NOMO-1 treated with DMSO at 0.1 percent for 48 hours (cell line): Measurements from ENCODE around the gene TUBB4B.
"Not testable (repeated sequence)": the region's sequence is repeated elsewhere in the genome, so short reads cannot be mapped to it uniquely, and the experiment has no call there.

Source experiments
- DNase-seq: peaks from one replicate; lab custom pipeline; 2025; ENCODE audit not compliant: unreplicated experiment; lab: John Stamatoyannopoulos, UW

Gene TUBB4B

DNA sequence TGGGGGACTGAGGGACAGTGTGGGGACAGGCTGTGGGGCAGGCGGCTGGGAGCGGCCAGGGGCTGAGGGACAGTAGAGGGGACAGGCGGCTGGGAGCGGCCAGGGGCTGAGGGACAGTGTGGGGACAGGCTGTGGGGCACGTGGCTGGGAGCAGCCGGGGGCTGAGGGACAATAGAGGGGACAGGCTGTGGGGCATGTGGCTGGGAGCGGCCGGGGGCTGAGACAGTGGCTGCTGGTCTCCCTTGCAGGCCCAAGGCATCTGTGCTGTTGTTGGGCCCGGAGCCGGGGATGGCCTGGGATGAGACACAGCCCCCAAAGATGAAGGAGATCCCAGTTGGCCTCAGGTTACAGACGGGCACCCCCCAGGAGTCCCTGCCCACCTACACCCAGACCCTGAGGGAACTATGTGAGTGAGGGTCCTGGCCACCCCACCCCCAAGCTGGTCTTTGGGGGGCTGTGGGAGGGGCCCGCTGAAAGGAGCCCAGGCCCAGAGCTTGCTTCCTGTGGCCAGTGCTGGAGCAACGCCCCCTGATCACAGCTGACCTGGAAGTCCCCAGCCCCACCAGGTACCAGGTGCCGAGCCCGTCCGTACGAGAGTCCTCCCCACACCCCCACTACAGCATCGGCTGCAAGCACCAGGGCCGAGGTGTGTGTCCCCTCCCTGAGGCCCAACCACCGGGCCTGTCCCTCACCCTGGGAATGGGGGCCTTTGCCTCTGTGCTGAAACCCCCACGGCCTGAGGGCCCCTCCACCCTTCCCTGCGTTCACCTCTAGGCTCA lies 10.6 kb downstream of the TUBB4B start:
- DNase-seq, result no peak

DNA sequence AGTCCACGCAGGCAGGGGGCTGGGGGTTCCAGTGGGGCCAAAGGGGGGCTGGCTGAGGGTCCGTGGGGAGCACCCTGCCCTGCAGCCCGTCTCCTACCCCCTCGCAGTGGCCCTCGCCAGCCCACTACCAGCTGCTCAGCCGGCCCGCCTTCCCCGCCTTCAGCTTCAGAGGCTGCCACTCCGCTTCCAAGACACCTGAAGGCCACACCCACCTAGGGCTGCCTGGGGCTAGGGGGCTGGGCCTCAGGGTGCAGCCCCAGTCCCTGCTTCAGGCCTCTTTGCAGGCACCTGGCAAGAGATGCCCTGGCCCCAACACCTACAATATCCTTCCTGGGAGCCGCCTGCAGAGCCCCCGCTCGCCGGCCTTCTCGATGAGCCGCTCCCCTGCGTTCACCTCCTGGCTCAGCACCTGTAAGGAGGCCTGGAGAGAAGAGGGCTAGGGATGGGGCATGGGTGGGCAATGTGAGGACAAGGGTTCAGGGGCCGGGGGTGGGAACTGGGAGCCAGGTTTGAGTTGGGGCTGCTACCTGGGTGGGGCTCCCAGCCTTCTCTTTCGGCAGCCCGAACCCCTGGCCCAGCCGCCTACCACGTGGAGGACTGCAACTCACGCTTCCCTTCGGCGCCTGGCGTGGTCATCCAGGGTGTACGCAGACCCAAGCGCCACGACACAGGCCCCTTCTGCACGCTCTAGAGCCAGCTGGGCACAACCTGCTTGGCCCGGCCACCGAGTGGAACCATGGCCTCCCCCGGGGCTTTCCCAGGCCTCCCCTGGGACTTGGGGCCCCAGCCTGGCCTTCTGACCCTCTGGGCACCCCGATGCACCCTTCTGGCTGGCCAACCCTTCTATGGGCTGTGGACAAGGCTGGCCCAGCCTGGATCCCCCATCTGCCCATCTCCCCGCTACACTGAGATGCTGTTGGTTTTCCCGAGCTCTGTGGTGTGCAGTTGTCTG lies 11.7 kb downstream of the TUBB4B start:
- no peak for DNase-seq

DNA sequence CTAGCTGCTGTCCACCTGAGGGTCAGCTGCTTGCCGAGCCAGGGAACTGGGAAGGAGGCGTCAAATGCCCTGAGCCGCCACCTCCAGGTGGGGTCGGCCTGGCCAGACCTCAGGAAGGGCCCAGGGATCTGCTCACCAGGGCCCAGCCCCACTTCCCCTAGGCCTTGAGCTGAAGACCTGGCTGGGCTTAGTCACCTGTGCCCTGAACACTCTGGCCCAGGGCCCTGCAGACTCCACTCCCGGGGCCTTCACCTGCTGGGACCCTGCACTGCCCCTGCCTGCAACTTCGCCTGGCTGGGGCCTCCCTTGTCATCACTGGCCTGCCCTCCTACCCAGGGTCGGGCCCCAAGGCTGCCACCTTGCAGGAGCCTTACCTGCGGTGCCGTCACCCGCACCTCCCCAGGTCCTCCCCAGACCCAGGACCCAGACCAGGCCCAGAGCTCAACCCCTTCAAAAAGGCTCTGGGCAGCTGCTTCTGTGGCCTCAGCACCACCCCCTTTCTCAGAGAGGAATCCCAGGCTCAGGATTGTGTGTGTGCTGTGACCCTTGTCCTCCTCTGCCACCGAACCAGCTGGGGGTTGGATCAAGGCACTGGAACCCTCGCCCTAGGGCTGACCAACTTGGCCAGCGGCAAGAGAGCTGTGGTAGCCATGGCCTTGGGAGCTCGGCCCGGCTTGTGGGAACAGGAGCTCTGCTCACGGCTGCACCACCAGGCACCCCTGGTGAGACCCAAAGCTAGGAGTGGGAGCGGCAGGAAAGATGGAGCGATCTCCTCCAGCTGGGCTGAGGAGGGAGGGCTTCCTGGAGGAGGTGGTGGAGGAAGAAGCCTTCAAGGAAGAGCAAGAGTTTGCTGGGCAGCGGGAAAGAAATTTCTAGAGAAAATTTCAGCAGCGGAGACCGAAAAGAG lies 12.9 kb downstream of the TUBB4B start:
- no peak for DNase-seq

DNA sequence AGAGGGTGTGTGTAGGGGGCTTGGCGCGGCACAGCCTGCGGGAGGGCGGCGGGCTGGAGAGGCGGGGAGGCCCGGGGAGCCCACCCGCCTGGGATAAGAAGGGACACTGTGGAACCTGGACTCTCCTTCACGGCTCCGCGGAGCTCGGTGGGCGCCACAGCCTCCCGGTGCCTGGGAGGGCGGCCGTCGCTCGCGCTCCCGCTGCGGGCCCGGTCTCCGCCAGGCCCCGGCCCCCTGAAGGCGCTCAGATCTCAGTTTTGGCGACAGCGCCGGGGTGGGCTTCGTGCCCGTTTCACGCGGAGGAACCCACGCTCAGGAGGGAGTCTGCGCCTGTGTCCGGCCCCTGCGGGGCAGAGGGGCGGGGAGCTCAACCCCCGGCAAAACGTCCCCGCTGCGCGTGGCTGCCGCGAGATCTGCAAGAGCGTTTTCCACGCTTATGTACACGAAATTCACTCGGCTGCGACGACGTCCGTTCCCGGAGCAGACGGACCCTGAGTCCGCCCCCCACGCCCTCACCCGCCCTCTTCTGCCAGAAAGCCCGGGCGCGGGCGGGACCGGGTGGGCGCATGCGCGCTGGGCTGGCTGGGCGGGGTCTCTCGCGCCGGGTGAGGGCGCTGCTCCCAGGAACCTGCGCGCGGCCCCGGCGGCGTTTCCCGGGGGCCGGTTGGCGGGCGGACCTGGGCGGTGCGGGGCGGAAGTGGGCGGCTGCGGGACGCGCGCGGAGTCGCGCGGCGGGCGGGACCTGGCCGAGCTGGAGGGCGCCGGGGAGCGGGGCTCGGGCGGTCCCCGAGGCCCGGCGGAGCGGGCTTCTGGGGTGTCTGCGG lies 13.7 kb downstream of the TUBB4B start, which contains the start of gene NELFB:
NELFB (plus strand) TSS at position 704 of the 824 bp plus-strand sequence.
- DNase-seq, result peak; percentile 86

DNA sequence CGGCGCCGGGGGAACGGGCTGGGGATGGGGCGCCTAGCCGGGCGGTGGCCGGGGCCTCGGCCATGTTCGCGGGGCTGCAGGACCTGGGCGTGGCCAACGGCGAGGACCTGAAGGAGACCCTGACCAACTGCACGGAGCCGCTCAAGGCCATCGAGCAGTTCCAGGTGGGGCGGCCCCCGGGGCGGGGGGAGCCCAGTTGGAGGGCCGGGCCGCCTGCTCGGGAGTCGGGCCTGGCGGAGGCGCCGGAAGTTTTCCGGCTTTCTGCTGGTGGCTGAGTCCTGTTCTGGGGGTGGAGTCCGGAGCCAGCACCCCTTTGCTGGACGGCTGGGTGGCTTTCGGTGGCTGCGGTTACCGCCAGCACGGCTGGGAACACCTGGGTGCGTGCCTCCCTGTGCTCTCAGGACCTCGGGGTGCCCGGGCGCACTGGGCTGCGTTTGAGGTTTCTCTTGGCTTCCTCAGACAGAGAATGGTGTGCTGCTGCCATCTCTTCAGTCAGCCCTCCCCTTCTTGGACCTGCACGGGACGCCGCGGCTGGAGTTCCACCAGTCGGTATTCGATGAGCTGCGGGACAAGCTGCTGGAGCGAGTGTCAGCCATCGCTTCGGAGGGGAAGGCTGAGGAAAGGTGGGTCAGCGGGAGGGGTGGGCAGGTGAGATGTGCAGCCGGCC lies 14.5 kb downstream of the TUBB4B start:
- DNase-seq, result peak; percentile 46

DNA sequence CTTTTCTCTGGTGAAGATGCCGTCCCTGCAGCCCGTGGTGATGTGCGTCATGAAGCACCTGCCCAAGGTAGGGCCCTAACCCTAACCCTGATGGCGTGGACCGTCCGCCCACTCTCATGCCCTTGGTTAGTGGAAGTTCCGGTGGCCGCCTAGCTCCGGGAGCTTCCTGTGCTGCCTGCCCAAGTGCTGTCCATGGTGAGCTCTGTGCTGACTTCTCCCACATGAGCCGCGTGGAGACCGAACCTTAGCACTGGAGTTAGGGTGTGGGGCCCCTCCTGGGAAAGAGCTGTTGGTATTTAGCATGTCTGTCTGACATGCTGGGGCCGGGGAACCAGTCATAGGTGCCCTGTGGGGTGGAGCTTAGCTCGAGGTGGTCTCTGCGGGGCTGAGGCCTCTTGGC lies 15.3 kb downstream of the TUBB4B start:
- no peak for DNase-seq

DNA sequence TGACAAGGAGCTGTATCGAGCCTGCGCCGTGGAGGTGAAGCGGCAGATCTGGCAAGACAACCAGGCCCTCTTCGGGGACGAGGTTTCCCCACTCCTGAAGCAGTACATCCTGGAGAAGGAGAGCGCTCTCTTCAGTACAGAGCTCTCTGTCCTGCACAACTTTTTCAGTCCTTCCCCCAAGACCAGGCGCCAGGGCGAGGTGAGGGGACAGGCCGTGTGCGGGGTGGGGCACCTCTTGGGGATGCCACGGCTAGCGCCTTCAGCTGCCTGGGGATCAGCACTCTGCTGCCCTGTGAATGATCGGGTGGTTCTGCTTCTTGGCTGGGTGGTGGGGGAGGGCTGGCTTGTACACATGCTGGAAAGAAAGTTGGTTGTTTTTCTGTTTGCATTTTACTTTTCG lies 15.8 kb downstream of the TUBB4B start:
- no peak for DNase-seq

DNA sequence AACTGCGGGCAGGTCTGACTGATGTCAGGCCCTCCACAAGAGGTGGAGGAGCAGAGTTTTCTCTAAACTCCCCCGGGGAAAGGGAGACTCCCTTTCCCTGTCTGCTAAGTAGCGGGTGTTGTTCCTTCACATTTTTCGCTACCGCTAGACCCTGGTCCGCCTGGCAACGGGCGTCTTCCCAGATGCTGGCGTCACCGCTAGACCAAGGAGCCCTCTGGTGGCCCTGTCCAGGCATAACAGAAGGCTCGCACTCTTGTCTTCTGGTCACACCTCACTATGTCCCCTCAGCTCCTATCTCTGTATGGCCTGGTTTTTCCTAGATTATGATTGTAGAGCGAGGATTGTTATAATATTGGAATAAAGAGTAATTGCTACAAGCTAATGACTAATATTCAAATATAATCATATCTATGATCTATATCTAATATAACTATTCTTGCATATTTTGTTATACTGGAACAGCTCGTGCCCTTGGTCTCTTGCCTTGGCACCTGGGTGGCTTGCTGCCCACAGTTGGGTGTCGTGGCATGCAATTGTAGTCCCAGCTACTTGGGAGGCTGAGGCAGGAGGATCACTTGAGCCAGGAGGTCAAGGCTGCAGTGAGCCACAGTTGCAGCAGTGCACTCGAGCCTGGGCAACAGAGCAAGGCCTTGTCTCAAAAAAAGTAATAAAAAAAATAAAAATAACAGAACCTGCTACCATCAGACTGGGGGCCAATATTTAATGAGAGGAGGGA lies 21.3 kb downstream of the TUBB4B start:
- DNase-seq, result not testable (repeated sequence)

DNA sequence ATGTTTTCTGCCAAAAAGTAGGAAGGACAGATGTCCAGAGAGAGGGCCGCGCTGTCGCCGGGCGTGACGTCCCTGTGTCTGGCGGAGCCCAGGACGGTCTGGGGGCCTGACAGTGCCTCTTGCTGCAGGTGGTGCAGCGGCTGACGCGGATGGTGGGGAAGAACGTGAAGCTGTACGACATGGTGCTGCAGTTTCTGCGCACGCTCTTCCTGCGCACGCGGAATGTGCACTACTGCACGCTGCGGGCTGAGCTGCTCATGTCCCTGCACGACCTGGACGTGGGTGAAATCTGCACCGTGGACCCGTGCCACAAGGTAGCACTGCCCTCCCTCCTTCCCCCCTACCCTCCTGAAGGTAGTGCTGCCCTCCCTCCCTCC lies 21.8 kb downstream of the TUBB4B start:
- no peak for DNase-seq

DNA sequence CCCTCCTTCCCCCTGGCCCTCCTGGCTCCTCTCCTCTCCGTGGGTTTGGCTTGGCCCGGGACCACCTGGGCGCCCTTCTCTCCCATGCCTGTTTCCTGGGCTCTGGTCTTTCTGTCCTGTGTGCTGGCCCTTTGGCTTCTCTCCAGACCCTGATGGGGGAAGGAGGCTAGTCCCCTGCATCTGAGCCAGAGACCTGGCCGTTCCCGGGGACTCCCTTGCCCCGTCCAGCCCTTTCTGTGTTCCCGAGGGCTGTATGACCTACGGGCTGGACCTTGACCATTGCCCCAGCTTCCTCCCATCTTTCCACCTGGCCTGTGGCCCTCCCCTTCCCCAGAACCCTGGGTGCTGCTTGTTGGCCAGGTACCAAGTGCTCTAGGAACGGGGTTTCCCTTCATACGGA lies 22.4 kb downstream of the TUBB4B start:
- no peak for DNase-seq

DNA sequence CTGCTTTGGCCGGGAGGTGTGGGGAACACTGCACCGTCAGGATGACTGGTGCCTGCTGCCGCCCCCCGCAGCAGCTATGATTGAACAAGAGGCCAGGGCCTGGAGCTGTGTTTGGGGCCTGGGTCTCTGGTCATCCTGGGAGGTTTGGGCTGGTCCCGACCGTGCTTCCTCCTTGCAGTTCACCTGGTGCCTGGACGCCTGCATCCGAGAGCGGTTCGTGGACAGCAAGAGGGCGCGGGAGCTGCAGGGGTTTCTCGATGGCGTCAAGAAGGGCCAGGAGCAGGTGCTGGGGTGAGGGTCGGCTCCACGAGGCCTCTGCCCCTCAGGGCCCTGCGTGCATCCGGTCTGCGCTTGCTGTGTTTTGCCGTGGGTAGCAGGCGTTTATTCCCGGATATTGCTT lies 23.0 kb downstream of the TUBB4B start:
- no peak for DNase-seq

DNA sequence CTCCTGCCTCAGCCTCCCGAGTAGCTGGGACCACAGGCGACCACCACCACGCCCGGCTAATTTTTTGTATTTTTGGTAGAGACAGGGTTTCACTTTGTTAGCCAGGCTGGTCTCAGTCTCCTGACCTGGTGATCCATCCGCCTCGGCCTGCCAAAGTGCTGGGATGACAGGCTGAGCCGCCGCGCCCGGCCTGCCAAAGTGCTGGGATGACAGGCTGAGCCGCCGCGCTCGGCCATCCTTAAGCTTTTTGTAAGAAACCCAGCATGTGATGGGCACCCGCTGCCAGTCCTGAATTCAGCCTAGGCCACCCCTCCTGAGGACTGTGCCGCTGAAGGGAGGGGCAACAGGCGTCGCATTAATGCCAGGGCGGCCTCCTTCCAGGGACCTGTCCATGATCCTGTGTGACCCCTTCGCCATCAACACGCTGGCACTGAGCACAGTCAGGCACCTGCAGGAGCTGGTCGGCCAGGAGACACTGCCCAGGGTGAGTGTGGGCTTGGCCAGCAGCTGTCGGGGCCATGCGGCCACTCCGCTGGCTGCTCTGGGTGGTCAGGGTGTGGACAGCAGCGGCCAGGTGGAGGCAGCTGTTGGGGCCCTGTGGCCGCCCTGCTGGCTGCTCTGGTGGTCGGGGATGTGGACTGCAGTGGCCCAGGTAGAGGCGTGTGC lies 24.5 kb downstream of the TUBB4B start:
- DNase-seq, result no peak

DNA sequence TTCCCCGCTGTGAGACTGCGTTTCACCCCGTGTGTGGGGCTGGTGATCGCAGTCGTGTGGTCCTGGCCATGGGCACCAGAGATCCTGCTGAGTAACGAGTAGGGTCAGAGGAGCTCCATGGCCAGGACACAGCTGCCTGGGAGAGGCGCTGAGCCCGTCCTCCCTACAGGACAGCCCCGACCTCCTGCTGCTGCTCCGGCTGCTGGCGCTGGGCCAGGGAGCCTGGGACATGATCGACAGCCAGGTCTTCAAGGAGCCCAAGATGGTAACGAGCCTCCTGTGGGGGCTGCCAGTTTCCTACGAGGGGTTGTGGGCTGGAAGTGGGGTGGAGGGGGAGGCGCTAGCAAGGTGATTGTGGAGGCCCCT lies 25.1 kb downstream of the TUBB4B start:
- no peak for DNase-seq

DNA sequence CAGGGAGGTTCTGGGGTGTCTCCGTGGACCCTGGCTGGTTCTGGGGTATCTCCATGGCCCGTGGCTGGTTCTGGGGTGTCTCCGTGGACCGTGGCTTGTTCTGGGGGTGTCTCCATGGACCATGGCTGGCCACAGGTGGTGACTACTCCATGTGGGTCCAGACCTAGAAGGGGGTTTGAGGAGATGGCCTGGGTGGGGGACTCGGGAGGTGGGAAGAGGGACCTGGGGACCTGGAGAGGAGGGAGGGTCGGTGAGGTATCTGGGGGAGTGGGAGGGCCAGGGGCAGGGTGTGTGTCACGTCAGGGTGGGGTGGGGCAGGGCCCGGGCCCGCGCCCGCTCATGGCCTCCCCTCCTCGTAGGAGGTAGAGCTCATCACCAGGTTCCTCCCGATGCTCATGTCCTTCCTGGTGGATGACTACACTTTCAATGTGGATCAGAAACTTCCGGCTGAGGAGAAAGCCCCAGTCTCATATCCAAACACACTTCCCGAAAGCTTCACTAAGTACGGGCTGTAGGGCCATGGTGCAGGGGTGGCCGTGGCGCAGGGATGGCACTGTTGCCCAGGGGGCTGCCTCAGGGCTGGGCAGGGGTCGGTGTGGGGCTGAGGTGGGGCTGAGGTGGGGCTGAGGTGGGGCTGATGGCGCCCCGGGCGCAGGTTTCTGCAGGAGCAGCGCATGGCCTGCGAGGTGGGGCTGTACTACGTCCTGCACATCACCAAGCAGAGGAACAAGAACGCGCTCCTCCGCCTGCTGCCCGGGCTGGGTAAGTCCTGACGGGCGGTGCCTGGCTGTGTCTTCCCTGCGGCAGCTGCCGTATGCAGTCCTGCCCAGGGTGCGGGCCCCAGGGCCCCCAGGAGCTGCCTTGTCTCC lies 25.7 kb downstream of the TUBB4B start:
- no peak for DNase-seq

DNA sequence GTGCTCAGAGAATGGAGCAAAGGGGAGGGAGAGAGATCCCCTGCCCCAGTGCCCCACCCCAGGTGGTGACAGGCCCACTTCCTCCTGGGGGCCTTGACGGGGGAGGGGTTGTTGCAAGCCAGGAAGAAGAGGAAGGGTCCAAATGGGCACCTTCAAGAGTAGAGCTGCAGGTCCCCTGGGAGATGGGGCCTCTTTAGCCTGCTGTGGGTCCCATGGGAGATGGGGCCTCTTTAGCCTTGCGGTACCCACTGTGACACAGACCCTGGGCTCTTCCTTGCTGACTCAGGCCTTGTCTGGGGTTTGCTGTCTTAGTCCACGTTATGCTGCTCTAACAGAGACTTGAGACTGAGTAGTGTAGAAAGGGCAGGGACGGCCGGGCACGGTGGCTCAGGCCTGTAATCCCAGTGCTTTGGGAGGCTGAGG lies 26.9 kb downstream of the TUBB4B start:
- no peak for DNase-seq

DNA sequence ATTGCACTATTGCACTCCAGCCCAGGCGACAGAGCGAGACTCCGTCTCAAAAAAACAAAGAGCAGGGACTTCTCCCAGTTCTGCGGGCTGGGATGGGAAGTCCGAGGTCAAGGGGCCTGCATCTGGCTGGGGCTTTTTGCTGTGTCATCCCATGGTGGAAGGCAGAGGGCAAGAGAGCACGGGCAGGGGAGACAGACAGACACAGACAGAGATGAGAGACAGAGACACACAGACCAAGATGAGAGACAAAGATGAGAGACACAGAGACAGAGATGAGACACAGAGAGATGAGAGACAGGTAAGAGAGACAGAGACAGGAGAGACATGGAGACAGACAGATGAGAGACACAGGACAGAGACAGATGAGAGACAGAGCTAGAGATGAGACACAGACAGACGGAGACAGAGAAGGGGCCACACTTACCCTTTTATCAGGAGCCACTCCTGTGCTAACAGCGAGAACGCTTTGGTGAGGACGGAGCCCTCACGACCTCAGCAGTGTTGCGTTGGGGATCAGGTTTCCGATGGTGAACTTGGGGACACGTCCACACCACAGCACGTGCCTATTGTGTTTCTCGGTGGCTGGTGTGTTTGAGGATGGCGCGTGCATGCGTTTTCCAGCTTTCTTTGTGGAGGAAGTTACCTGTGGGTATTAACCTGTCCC lies 27.6 kb downstream of the TUBB4B start:
- no peak for DNase-seq

DNA sequence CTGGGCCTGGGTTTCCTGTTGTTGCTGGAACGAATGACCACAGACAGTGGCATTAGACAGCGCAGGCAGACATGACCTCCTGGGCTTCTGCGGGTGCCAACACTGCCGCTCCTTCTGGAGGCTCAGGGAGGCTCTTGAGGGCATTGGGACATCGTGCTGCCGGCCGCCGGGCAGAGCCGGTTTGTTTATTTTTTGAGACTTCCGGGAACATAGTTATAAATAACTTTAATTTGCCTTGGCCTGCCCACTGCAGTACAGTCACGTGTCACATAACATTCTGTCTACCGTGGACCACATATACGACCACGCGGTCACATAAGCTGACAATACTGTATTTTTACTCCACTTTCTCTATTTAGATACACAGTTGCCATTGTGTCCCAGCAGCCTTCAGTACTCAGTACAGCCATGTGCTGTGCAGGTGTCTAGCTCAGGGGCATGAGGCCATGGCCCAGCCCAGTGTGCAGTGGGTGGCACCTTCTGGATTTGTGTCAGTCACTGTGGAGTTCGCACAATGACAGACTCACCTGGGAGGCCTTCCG lies 28.2 kb downstream of the TUBB4B start:
- DNase-seq, result peak; percentile 94
